ENCODE results near the gene ZFY.

ZFY gene

DNA sequence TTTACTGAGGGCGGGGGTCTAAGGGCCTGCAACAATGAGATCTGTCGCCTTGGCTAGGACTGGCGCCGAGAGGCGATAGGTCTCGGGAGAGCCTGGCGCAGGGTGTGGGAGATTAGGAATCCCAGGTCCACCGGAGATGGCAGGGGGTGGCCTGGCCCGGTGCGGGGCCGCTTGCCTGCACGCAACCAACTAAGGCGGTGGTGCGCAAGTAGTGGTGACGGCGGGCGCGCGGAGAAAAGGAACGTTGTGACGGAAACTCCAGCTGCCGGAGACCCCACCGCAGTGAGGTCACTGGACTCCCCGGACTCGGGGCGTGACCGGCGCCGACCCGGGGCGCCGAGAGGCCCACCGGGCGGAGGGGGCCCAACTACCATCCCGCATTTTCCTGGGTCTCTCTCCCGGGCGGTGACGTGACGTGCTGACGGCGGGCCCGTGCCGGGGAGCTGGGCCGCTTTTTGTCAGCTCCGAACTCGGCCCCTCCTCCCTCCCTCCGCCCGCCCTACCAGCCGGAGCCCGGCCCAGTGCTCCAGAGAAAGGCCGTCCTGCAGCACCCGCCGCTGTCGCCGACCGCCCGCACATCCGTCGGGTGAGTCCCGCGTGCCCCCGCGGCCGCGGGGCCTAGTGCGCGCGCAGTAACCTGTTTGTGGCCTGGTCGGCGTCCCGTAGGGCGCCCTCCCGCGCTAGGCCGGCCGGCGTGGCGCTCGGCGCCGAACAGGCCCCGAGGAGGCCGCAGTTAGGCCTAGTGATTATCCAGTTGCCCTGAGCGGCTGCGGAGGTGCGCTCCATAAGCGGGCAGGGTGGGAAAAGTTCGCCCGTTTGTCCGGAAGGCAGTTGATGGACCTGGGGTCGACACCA, at the start of gene ZFY:
Gene ZFY, plus strand, starts transcription at position 521 of the 855 bp plus-strand sequence. CDS start 18,556 bp downstream, outside the sequence.
- Histone ChIP-seq H3K27ac (ENCODE audit: low read depth, low read length) (peak within 1 kb of the TSS; percentile 100), H3K4me3 (ENCODE audit: low read depth, low read length) (peak within 1 kb of the TSS; percentile 94), H2AFZ (ENCODE audit: low read length, unreplicated experiment) (peak within 1 kb of the TSS; percentile 68), H3K27me3 (ENCODE audit: insufficient read depth, low read length) (no peaks in the 10 kb centered on the region), H3K36me3 (ENCODE audit: insufficient read depth, low read length) (no peaks in the 10 kb centered on the region), H3K79me2 (ENCODE audit: control insufficient read depth, insufficient read depth, low read length, unreplicated experiment) (peaks cover 48% of the 10 kb centered on the region), H3K4me1 (ENCODE audit: control insufficient read depth, insufficient read depth, low read length, unreplicated experiment) (peaks cover 6% of the 10 kb centered on the region)

DNA sequence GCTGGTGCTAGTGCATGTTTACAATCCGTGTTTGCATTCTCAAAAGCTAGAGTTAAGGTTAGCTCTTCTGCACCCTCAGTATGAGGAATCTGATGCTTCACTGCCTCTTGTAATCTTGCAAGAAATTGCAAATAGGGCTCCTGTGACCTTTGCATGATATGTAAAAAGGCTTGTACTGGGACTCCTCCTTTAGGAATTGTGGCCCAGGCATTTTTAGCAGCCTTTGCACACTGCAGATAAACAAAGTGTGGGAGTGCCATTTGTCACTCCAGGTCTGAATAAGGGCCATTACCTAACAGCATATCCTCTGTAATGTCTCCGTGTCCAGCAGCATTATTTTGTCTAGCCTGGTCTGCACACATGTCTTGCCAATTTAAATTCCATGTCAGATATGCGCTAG, 49.3 kb upstream of the ZFY start:
- no peak overlapping the region for H3K27ac ChIP-seq (ENCODE audit: low read depth, low read length)
- no peaks in the 10 kb centered on the region for H3K79me2 ChIP-seq (ENCODE audit: control insufficient read depth, insufficient read depth, low read length, unreplicated experiment)
- H3K4me3 ChIP-seq (ENCODE audit: low read depth, low read length) = no peak overlapping the region

DNA sequence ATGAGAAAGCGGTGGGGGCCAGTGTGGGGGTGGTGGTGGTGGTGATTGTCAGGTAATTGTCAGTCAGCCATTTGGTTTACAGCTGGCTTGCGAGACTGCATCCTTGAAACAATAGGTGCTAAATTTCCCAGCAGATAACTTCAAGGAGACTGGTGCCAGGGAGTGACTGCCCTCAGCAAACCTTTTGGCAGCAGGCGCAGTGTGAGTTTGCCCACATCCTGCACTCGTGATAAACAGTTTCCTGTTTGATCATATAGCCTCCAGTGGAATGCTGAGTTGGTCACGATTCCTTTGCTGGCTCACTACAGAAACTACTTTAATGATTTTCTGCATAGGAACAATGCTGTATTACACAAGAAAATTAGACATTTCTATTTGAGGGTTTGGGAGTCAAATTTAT, 47.8 kb upstream of the ZFY start:
- H3K27me3 ChIP-seq (ENCODE audit: insufficient read depth, low read length) = no peaks in the 10 kb centered on the region
- no peaks in the 10 kb centered on the region for H3K79me2 ChIP-seq (ENCODE audit: control insufficient read depth, insufficient read depth, low read length, unreplicated experiment)
- peaks cover 35% of the 10 kb centered on the region for H3K4me1 ChIP-seq (ENCODE audit: control insufficient read depth, insufficient read depth, low read length, unreplicated experiment)
- H3K36me3 ChIP-seq (ENCODE audit: insufficient read depth, low read length) = no peaks in the 10 kb centered on the region
- H2AFZ ChIP-seq (ENCODE audit: low read length, unreplicated experiment) = no peak overlapping the region
- peak overlapping the region; percentile 42; the same call in 1 of the 2 replicates for H3K4me3 ChIP-seq (ENCODE audit: low read depth, low read length)
- peak overlapping the region; percentile 100 for H3K27ac ChIP-seq (ENCODE audit: low read depth, low read length)

More for the DNA sequence above, 49.3 kb upstream of the ZFY start:
- Histone ChIP-seq H3K36me3 (ENCODE audit: insufficient read depth, low read length) (no peaks in the 10 kb centered on the region), H3K4me1 (ENCODE audit: control insufficient read depth, insufficient read depth, low read length, unreplicated experiment) (peaks cover 35% of the 10 kb centered on the region), H3K27me3 (ENCODE audit: insufficient read depth, low read length) (no peaks in the 10 kb centered on the region), H2AFZ (ENCODE audit: low read length, unreplicated experiment) (no peak overlapping the region)

DNA sequence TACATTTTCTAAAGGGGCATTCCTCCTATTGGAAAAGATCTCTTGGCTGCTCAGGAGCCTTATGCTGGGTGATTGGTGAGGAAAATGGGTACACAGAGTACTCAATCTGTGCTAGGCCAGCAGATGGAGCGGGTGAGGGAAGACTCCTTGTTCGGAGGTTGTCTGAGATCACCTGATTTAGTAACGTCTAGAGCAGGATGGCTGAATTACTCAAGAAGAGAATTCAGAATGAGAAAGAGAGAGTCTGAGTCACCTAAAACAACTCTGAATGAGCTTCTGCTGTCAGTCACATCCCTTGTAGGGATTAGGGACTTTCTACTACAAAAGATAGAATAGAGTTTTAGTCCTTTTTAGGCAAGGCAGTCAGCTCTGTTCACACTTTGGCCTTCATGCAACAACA, 47.2 kb upstream of the ZFY start:
- Histone ChIP-seq H3K27me3 (ENCODE audit: insufficient read depth, low read length) (no peaks in the 10 kb centered on the region), H3K4me1 (ENCODE audit: control insufficient read depth, insufficient read depth, low read length, unreplicated experiment) (peaks cover 34% of the 10 kb centered on the region), H3K79me2 (ENCODE audit: control insufficient read depth, insufficient read depth, low read length, unreplicated experiment) (no peaks in the 10 kb centered on the region), H3K27ac (ENCODE audit: low read depth, low read length) (peak overlapping the region; percentile 100), H3K4me3 (ENCODE audit: low read depth, low read length) (peak overlapping the region; percentile 42; the same call in 1 of the 2 replicates), H2AFZ (ENCODE audit: low read length, unreplicated experiment) (no peak overlapping the region), H3K36me3 (ENCODE audit: insufficient read depth, low read length) (no peaks in the 10 kb centered on the region)

DNA sequence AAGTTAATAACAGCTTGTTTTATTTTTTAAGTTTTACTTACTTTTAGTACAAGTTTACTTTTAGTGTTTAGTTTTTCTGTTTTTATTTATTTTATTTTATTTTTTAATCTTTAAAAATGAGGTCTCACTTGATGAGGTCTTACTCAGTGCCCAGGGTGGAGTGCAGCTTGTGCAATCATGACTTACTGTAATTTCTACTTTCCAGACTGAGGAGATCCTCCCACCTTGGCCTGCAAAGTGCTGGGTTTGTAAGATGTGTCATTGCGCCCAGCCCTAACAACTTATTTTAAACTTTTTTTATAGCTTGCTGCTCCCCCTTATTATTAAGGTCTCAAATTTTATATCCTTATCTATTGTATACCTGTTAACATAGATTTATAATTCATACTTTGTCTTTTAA, 41.7 kb upstream of the ZFY start:
- no peak overlapping the region for H3K4me3 ChIP-seq (ENCODE audit: low read depth, low read length)
- no peak overlapping the region for H2AFZ ChIP-seq (ENCODE audit: low read length, unreplicated experiment)
- no peaks in the 10 kb centered on the region for H3K36me3 ChIP-seq (ENCODE audit: insufficient read depth, low read length)
- H3K27me3 ChIP-seq (ENCODE audit: insufficient read depth, low read length) = no peaks in the 10 kb centered on the region
- H3K79me2 ChIP-seq (ENCODE audit: control insufficient read depth, insufficient read depth, low read length, unreplicated experiment) = no peaks in the 10 kb centered on the region
- peaks cover 10% of the 10 kb centered on the region for H3K4me1 ChIP-seq (ENCODE audit: control insufficient read depth, insufficient read depth, low read length, unreplicated experiment)
- no peak overlapping the region for H3K27ac ChIP-seq (ENCODE audit: low read depth, low read length)

DNA sequence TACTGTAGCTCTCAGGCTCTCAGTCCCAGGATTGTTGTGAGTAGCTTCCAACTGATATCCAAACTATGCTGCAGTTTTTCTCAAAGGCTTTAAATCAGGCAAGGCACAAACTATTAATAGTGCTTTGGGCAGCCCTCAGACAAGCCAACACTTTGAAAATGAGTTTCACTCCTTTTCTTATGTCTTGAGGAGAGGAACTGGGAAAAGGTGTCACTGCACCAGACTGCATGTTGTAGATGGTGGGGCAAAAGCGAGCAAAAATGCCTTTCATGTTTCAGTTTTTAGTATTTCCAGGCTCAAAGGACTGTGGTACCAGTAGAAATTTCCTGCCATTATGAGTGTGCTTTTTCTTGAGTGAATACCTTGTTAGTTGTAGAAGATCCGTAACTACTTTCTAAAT, 39.1 kb upstream of the ZFY start:
- Histone ChIP-seq H2AFZ (ENCODE audit: low read length, unreplicated experiment) (no peak overlapping the region), H3K27me3 (ENCODE audit: insufficient read depth, low read length) (no peaks in the 10 kb centered on the region), H3K36me3 (ENCODE audit: insufficient read depth, low read length) (no peaks in the 10 kb centered on the region), H3K79me2 (ENCODE audit: control insufficient read depth, insufficient read depth, low read length, unreplicated experiment) (no peaks in the 10 kb centered on the region), H3K4me3 (ENCODE audit: low read depth, low read length) (no peak overlapping the region), H3K4me1 (ENCODE audit: control insufficient read depth, insufficient read depth, low read length, unreplicated experiment) (no peaks in the 10 kb centered on the region), H3K27ac (ENCODE audit: low read depth, low read length) (no peak overlapping the region)

DNA sequence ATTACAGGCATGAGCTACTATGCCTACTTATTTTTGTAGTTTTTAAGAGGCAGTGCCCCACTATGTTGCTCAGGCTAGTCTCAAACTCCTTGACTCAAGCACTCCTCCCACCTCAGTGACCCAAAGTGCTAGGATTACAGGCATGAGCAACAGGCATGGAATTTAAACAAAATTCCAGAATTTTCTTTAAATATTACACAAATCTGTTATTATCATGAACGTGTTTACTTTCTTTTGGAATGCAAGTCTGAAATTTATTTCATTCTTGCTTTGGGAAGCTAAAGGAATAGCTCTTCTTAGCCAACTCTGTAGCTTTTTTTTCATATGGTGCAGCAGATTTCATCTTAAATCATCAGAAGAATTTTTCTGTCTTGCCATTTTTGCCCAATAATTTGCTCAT, 27.8 kb upstream of the ZFY start:
- Histone ChIP-seq H3K27me3 (ENCODE audit: insufficient read depth, low read length) (no peaks in the 10 kb centered on the region), H3K79me2 (ENCODE audit: control insufficient read depth, insufficient read depth, low read length, unreplicated experiment) (no peaks in the 10 kb centered on the region), H3K36me3 (ENCODE audit: insufficient read depth, low read length) (no peaks in the 10 kb centered on the region), H2AFZ (ENCODE audit: low read length, unreplicated experiment) (no peak overlapping the region), H3K4me1 (ENCODE audit: control insufficient read depth, insufficient read depth, low read length, unreplicated experiment) (peaks cover 5% of the 10 kb centered on the region), H3K27ac (ENCODE audit: low read depth, low read length) (no peak overlapping the region), H3K4me3 (ENCODE audit: low read depth, low read length) (no peak overlapping the region)

DNA sequence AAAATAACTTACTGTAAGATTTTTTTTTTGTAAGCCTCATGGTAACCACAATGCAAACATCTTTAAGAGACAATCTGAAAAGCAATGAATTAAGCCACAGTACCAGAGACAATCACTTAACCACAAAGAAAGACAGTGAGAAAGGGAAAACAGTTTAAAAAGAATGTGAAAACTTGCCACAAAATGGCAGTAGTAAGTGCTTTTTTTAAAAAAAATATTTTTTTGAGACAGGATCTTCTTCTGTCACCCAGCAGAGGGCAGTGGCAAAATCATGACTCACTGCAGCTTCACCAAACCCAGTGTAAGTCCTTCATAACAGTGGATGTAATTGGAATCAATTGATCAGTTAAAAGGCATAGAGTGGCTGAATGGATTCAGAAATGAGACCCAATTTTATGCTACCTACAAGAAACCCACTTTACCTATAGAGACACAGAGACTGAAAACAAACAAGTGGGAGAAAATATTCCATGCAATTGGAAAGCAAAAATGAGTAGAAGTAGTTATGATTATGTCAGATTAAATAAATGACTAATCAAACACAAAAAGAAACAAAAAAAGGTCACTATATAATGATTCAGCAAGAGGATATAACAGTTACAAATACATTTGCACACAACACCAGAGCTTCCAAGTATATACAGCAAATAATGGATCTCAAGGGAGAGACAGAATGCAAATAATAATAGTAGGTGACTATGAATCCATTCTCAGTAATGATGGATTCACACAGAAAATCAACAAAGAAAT, 21.9 kb upstream of the ZFY start:
- Histone ChIP-seq H3K27ac (ENCODE audit: low read depth, low read length) (no peak overlapping the region), H3K27me3 (ENCODE audit: insufficient read depth, low read length) (no peaks in the 10 kb centered on the region), H3K79me2 (ENCODE audit: control insufficient read depth, insufficient read depth, low read length, unreplicated experiment) (no peaks in the 10 kb centered on the region), H3K4me3 (ENCODE audit: low read depth, low read length) (no peak overlapping the region), H2AFZ (ENCODE audit: low read length, unreplicated experiment) (peak overlapping the region; percentile 23), H3K4me1 (ENCODE audit: control insufficient read depth, insufficient read depth, low read length, unreplicated experiment) (peaks cover 2% of the 10 kb centered on the region), H3K36me3 (ENCODE audit: insufficient read depth, low read length) (no peaks in the 10 kb centered on the region)

DNA sequence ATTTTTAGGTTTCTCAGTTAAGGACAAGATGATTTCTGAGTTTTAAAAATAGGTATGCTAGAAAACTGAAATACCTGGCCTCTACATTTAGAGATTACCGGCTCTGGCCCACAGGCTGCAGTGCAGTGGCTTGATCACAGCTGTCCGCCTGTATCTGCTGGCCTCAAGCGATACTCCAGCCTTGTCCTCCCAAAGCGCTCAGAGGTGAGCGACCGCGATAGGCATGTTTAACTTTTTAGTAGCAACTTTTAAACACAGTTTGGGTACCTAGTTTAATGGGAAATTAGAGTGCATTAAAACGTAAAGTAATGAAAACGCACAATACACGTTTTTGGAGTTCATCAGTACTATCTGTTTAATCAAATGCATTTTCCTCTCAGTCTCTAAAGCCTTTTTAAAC, 1.1 kb upstream of the ZFY start:
- Histone ChIP-seq H3K27ac (ENCODE audit: low read depth, low read length) (peak overlapping the region; percentile 100), H3K4me1 (ENCODE audit: control insufficient read depth, insufficient read depth, low read length, unreplicated experiment) (peaks cover 6% of the 10 kb centered on the region), H3K4me3 (ENCODE audit: low read depth, low read length) (peak overlapping the region; percentile 94), H3K27me3 (ENCODE audit: insufficient read depth, low read length) (no peaks in the 10 kb centered on the region), H3K36me3 (ENCODE audit: insufficient read depth, low read length) (no peaks in the 10 kb centered on the region), H2AFZ (ENCODE audit: low read length, unreplicated experiment) (peak overlapping the region; percentile 56), H3K79me2 (ENCODE audit: control insufficient read depth, insufficient read depth, low read length, unreplicated experiment) (peaks cover 38% of the 10 kb centered on the region)

DNA sequence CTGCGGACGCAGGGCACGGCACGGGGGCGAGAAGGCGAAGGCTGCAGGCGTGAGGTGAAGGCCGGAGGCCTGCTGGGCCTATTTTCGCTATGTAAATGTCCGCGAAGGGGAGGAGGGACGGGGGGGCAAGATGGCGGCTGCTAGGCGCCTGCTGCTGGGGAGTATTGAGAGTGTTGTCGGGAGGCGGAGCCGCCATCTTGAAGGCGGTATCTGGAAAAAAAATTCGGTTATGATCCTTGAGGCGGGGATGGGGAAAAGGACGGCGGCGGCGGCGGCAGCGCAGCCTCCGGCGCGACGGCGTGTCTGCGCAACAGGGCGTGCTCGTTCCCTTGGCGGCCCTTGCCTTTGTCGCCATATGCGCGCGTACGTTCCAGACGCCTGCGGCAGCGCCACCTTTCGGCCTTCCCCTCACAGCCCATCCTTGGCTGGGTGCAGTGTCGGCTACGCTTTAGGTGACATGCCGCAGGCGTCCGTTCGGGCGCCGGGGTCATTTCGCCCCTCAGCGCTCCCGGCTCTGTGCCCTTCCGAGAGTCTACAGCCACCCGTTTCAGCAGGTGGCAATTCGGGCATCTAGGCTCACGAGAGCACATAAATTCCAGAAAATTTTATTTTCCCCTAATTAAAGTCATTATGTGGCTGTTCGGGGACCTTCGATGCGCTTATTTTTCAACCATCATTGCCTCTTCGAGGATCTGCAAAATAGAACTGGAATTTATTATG, 695 bp downstream of the ZFY start:
- Histone ChIP-seq H3K27me3 (ENCODE audit: insufficient read depth, low read length) (no peaks in the 10 kb centered on the region), H3K79me2 (ENCODE audit: control insufficient read depth, insufficient read depth, low read length, unreplicated experiment) (peaks cover 55% of the 10 kb centered on the region), H3K27ac (ENCODE audit: low read depth, low read length) (peak overlapping the region; percentile 100), H3K4me1 (ENCODE audit: control insufficient read depth, insufficient read depth, low read length, unreplicated experiment) (peaks cover 6% of the 10 kb centered on the region), H2AFZ (ENCODE audit: low read length, unreplicated experiment) (peak overlapping the region; percentile 68), H3K4me3 (ENCODE audit: low read depth, low read length) (peak overlapping the region; percentile 94), H3K36me3 (ENCODE audit: insufficient read depth, low read length) (no peaks in the 10 kb centered on the region)

Data from ACC112 (cell line).